Measurements from ENCODE around the gene PGPEP1.

GRCh38 chr19:18391509-18392075 is 51.2 kb downstream of the PGPEP1 start:
- TF ChIP-seq CTCF (IDR thresholded peaks at IDR 0.05; ENCODE audit: poor library complexity, severe bottlenecking) (no peak), EZH2 (IDR thresholded peaks at IDR 0.05; ENCODE audit: borderline replicate concordance, insufficient read depth, low read length, poor library complexity, severe bottlenecking) (no peak), MXI1 (conservative IDR thresholded peaks at IDR 0.05; ENCODE audit: poor library complexity, severe bottlenecking) (no peak), EP300 (conservative IDR thresholded peaks at IDR 0.05; ENCODE audit: poor library complexity, severe bottlenecking) (no peak), RAD21 (conservative IDR thresholded peaks at IDR 0.05) (no peak)

All from neural cell (in vitro differentiated cells).